ENCODE results near the gene AHCYL2. TPM values are rescaled to one million over a fixed set of nuclear protein-coding genes. Genes with fewer than 3 reads are reported as not detected.

The AHCYL2 gene
- total RNA-seq, 4 donors from 2014 or later, result 33.5 to 61.2 (median 41.7) TPM

GRCh38 chr7:129435414-129435829 lies 210.6 kb downstream of the AHCYL2 start:
- H3K36me3 ChIP-seq, result no peaks in the 10 kb centered on the region
- H3K4me3 ChIP-seq, result peak overlapping the region; percentile 71
- H3K9me3 ChIP-seq, result no peaks in the 10 kb centered on the region
- no peak overlapping the region for H3K27ac ChIP-seq
- no peak for DNase-seq (ENCODE audit: low spot score in 2 of 2)
- TF ChIP-seq, protein P1, sequence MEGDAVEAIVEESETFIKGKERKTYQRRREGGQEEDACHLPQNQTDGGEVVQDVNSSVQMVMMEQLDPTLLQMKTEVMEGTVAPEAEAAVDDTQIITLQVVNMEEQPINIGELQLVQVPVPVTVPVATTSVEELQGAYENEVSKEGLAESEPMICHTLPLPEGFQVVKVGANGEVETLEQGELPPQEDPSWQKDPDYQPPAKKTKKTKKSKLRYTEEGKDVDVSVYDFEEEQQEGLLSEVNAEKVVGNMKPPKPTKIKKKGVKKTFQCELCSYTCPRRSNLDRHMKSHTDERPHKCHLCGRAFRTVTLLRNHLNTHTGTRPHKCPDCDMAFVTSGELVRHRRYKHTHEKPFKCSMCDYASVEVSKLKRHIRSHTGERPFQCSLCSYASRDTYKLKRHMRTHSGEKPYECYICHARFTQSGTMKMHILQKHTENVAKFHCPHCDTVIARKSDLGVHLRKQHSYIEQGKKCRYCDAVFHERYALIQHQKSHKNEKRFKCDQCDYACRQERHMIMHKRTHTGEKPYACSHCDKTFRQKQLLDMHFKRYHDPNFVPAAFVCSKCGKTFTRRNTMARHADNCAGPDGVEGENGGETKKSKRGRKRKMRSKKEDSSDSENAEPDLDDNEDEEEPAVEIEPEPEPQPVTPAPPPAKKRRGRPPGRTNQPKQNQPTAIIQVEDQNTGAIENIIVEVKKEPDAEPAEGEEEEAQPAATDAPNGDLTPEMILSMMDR (IDR thresholded peaks at IDR 0.05), result no peak
- TF ChIP-seq EP300 (IDR thresholded peaks at IDR 0.05), result no peak
- TF ChIP-seq POLR2AphosphoS5 (IDR thresholded peaks at IDR 0.05), result no peak
- WGBS, result 94% methylated on average over 2 of the region's 2 CpGs
- peaks cover 15% of the 10 kb centered on the region for H3K4me1 ChIP-seq
- peaks cover 13% of the 10 kb centered on the region for H3K27me3 ChIP-seq

- Histone ChIP-seq H3K4me1 (peaks cover 15% of the 10 kb centered on the region), H3K4me3 (no peak overlapping the region)
- WGBS, result 83% methylated on average over 5 of the region's 5 CpGs
These were observed 211.6 kb downstream of the AHCYL2 start for GRCh38 chr7:129436335-129436923.

GRCh38 chr7:129437190-129437589 lies 212.4 kb downstream of the AHCYL2 start:
- Histone ChIP-seq H3K27me3 (peaks cover 13% of the 10 kb centered on the region), H3K9me3 (no peaks in the 10 kb centered on the region), H3K36me3 (no peaks in the 10 kb centered on the region), H3K27ac (no peak overlapping the region), H3K4me1 (peaks cover 15% of the 10 kb centered on the region), H3K4me3 (no peak overlapping the region)
- DNase-seq (ENCODE audit: low spot score in 2 of 2), result no peak
- TF ChIP-seq, protein P1 (IDR thresholded peaks at IDR 0.05), result no peak
- TF ChIP-seq POLR2A (IDR thresholded peaks at IDR 0.05), result no peak
- TF ChIP-seq EP300 (IDR thresholded peaks at IDR 0.05), result no peak
- TF ChIP-seq POLR2AphosphoS5 (IDR thresholded peaks at IDR 0.05), result no peak
- WGBS, result 95% methylated on average over 5 of the region's 5 CpGs

More at GRCh38 chr7:129436335-129436923, 211.6 kb downstream of the AHCYL2 start:
- H3K27ac ChIP-seq, result no peak overlapping the region
- no peaks in the 10 kb centered on the region for H3K9me3 ChIP-seq
- H3K27me3 ChIP-seq, result peaks cover 13% of the 10 kb centered on the region
- TF ChIP-seq POLR2AphosphoS5 (IDR thresholded peaks at IDR 0.05) (no peak), POLR2A (IDR thresholded peaks at IDR 0.05) (no peak), EP300 (IDR thresholded peaks at IDR 0.05) (no peak)
- TF ChIP-seq, protein P1 (IDR thresholded peaks at IDR 0.05), result no peak
- no peak for DNase-seq (ENCODE audit: low spot score in 2 of 2)
- no peaks in the 10 kb centered on the region for H3K36me3 ChIP-seq

GRCh38 chr7:129438281-129438838 lies 213.5 kb downstream of the AHCYL2 start:
- peaks cover 13% of the 10 kb centered on the region for H3K27me3 ChIP-seq
- no peaks in the 10 kb centered on the region for H3K36me3 ChIP-seq
- no peak for DNase-seq (ENCODE audit: low spot score in 2 of 2)
- H3K4me1 ChIP-seq, result peaks cover 13% of the 10 kb centered on the region
- TF ChIP-seq, protein P1 (IDR thresholded peaks at IDR 0.05), result no peak
- TF ChIP-seq POLR2A (IDR thresholded peaks at IDR 0.05), result no peak
- TF ChIP-seq POLR2AphosphoS5 (IDR thresholded peaks at IDR 0.05), result no peak
- no peak for TF ChIP-seq EP300 (IDR thresholded peaks at IDR 0.05)
- H3K27ac ChIP-seq, result no peak overlapping the region
- no peaks in the 10 kb centered on the region for H3K9me3 ChIP-seq
- H3K4me3 ChIP-seq, result no peak overlapping the region
- WGBS, result 95% methylated on average over 6 of the region's 6 CpGs

DNA sequence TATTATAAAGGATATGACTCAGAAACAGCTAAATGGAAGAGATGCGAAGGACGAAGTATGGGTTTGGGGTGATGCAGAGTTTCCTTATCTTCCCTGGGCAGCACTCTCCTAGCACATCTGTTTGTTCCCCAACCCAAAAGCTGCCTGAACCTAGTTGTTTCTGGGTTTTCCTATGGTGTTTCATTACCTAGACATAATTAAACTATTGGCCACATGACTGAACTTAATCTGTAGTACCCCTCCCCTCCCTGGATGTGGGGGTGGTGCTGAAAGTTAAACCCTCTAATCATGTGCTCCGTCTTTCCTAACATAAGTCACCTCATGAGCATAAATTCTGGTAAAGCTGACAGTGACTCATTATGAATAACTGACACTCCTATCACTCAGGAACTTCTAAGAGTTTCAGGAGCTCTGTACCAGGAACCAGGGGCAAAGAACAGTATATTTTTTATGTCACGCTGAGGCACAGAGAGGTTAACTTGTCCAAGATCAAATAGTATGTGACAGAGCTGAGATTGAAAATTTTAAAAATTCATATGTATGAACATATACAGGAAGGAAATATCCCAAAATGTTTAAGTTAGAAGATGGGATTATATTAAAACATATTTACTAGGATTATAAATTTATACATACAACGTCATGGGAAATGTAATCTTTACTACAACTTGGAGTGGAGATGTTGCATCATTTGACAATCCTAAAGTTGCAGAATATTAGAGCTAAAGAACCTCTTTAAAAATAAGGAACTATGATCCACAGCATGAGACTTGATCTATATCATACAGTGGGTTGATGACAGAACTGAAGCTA lies 214.2 kb downstream of the AHCYL2 start:
- peaks cover 13% of the 10 kb centered on the region for H3K27me3 ChIP-seq
- no peak overlapping the region for H3K27ac ChIP-seq
- H3K36me3 ChIP-seq, result no peaks in the 10 kb centered on the region
- no peak for DNase-seq (ENCODE audit: low spot score in 2 of 2)
- no peak overlapping the region for H3K4me3 ChIP-seq
- TF ChIP-seq POLR2AphosphoS5 (IDR thresholded peaks at IDR 0.05) (no peak), POLR2A (IDR thresholded peaks at IDR 0.05) (no peak), EP300 (IDR thresholded peaks at IDR 0.05) (no peak)
- TF ChIP-seq, protein P1 (IDR thresholded peaks at IDR 0.05), result no peak
- H3K9me3 ChIP-seq, result no peaks in the 10 kb centered on the region
- 80% methylated on average over 5 of the region's 5 CpGs for WGBS
- H3K4me1 ChIP-seq, result peaks cover 9% of the 10 kb centered on the region
